Common myeloid progenitor, CD34-positive (primary cell): Measurements from ENCODE around the gene ZBTB16. TPM values are rescaled to one million over a fixed set of nuclear protein-coding genes. Genes with fewer than 3 reads are reported as not detected.

Experiments used
- CTCF ChIA-PET: fragments of 350-600 bp; sonication (Branson Sonifier 250); formaldehyde crosslinking; loops from one replicate; lab custom pipeline; 2021; ENCODE audit warnings: antibody characterized with exemption; lab: Charles Lee
- POLR2A ChIA-PET: fragments of 350-600 bp; sonication (Branson Sonifier 250); formaldehyde crosslinking; loops from one replicate; lab custom pipeline; 2021; ENCODE audit warnings: antibody characterized with exemption; lab: Charles Lee
- DNase-seq, 3 donors: peaks; one replicate each; pipeline versions ENCODE4 v3.0.0 to v3.0.0-alpha.2; 2013
- H3K27ac ChIP-seq, 2 experiments: 1 replicate in 1 of 2; 2 replicates in 1 of 2; pipeline ENCODE4 v1.7.0; 2013; ENCODE audit warnings: inconsistent platforms in 2 of 2, low read length in 2 of 2, mild to moderate bottlenecking in 2 of 2, low read depth in 1 of 2, moderate library complexity in 1 of 2; ENCODE audit not compliant: severe bottlenecking in 2 of 2, insufficient read depth in 1 of 2, poor library complexity in 1 of 2
- H3K27me3 ChIP-seq, 5 experiments: replicated peaks in 2 of 5; 1 replicate in 3 of 5; 2 replicates in 2 of 5; pipeline versions ENCODE4 v1.6.1 to v1.7.0; 2013; ENCODE audit warnings: low read length in 4 of 5, mild to moderate bottlenecking in 2 of 5, moderate library complexity in 2 of 5, inconsistent platforms in 1 of 5; ENCODE audit not compliant: insufficient read depth in 5 of 5, control insufficient read depth in 4 of 5
- H3K36me3 ChIP-seq, 4 experiments: 1 replicate in 2 of 4; 2 replicates in 2 of 4; pipeline versions ENCODE4 v1.6.1 to v1.7.0; 2013; ENCODE audit warnings: low read length in 3 of 4, control low read depth in 1 of 4, mild to moderate bottlenecking in 1 of 4; ENCODE audit not compliant: control insufficient read depth in 4 of 4, insufficient read depth in 4 of 4
- H3K4me1 ChIP-seq, 4 experiments: 1 replicate in 3 of 4; 2 replicates in 1 of 4; pipeline versions ENCODE4 v1.6.1 to v1.7.1; 2013; ENCODE audit warnings: low read length in 3 of 4, mild to moderate bottlenecking in 3 of 4, control low read depth in 1 of 4, inconsistent platforms in 1 of 4, moderate library complexity in 1 of 4; ENCODE audit not compliant: control insufficient read depth in 4 of 4, insufficient read depth in 4 of 4; ENCODE audit errors: control extremely low read depth in 1 of 4
- H3K4me3 ChIP-seq, 7 experiments: 1 replicate in 4 of 7; 2 replicates in 3 of 7; pipeline versions ENCODE4 v1.5.1 to v1.7.0; 2013; ENCODE audit warnings: mild to moderate bottlenecking in 7 of 7, low read length in 6 of 7, moderate library complexity in 6 of 7, inconsistent platforms in 2 of 7, low read depth in 2 of 7, control low read depth in 1 of 7; ENCODE audit not compliant: insufficient read depth in 4 of 7, control insufficient read depth in 1 of 7; ENCODE audit errors: extremely low read depth in 1 of 7
- H3K9me3 ChIP-seq, 5 experiments: 1 replicate in 4 of 5; 2 replicates in 1 of 5; pipeline versions ENCODE4 v1.6.1 to v1.7.1; 2013; ENCODE audit warnings: low read length in 4 of 5, mild to moderate bottlenecking in 2 of 5, inconsistent platforms in 1 of 5, low read depth in 1 of 5, moderate library complexity in 1 of 5; ENCODE audit not compliant: control insufficient read depth in 4 of 5, insufficient read depth in 2 of 5; ENCODE audit errors: control extremely low read depth in 1 of 5
- WGBS: methylation state at CpG from one replicate; pipeline ENCODE4 v1.1.5; 2013; ENCODE audit not compliant: insufficient coverage; 5-methylcytosine and 5-hydroxymethylcytosine counted together
- polyA plus RNA-seq: library from polyadenylated mRNA; unstranded; fragments of 120-200 nt; gene quantifications from one replicate; pipeline ENCODE4 v1.2.1, GENCODE V29; 2013

Gene ZBTB16, protein sequence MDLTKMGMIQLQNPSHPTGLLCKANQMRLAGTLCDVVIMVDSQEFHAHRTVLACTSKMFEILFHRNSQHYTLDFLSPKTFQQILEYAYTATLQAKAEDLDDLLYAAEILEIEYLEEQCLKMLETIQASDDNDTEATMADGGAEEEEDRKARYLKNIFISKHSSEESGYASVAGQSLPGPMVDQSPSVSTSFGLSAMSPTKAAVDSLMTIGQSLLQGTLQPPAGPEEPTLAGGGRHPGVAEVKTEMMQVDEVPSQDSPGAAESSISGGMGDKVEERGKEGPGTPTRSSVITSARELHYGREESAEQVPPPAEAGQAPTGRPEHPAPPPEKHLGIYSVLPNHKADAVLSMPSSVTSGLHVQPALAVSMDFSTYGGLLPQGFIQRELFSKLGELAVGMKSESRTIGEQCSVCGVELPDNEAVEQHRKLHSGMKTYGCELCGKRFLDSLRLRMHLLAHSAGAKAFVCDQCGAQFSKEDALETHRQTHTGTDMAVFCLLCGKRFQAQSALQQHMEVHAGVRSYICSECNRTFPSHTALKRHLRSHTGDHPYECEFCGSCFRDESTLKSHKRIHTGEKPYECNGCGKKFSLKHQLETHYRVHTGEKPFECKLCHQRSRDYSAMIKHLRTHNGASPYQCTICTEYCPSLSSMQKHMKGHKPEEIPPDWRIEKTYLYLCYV
- polyA plus RNA-seq: 13.2 TPM

DNA sequence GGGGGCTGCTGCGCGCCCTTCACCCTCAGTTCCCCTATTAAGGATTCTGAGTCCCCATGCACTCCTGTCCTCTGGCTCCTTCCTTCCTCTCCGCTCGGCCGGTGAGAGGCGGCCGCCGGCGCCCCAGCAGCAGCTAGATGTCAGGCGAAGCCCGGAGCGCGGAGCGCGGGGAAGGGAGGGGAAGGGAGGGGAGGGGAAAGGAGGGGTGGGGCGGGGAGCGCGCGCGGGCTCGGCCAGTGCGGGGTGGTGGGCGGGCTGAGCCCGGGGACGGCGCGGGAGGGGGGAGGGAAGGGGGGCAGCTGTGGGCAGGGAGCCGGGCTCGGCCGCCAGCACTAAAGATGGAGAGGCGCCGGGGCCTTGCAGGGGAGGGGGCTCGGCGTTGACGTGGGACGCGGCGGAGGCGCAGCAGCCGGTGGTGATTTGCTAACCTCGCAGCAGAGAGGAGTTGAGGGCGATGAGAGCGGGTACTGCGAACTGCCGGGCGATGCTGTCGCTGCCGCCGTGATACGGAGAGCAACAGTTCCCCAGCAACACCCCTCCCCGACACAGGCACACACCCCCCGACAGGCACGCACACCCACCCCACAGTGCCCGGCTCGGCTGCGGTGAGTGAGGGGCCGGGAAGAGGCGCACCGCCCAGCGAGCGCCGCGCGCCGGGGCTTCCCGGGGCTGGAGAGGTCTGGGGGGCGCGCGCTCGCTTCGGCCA lies at the start of gene ZBTB16:
TSS of gene ZBTB16 (plus strand) at position 434 of the 706 bp plus-strand sequence. CDS start 3,590 bp downstream, outside the sequence.
- H3K27ac ChIP-seq: peak within 1 kb of the TSS; percentile 61 to 78
- 0% methylated on average over 24 of the region's 71 CpGs for WGBS
- peaks cover 0 to 14% (median 13%) of the 10 kb centered on the region in 4 experiments for H3K36me3 ChIP-seq
- CTCF ChIA-PET: interaction anchor here (0.9 to 6.8 kb wide), 19 partner anchors 11 to 202 kb away, joined by 3 to 58 read pairs (median 11); no protein-coding TSS in a partner anchor
- no peaks in the 10 kb centered on the region for H3K9me3 ChIP-seq
- POLR2A ChIA-PET: interaction anchor here (0.7 to 4.5 kb wide), 11 partner anchors 12 to 199 kb away, joined by 3 to 42 read pairs (median 4); no protein-coding TSS in a partner anchor
- peak within 1 kb of the TSS; percentile 72 to 95 (median 90) for H3K4me3 ChIP-seq
- H3K27me3 ChIP-seq: peaks cover 0 to 19% (median 2%) of the 10 kb centered on the region in 5 experiments
- DNase-seq: peak; percentile 89 to 95 (median 91)
- H3K4me1 ChIP-seq: peaks cover 2 to 50% (median 41%) of the 10 kb centered on the region in 4 experiments

DNA sequence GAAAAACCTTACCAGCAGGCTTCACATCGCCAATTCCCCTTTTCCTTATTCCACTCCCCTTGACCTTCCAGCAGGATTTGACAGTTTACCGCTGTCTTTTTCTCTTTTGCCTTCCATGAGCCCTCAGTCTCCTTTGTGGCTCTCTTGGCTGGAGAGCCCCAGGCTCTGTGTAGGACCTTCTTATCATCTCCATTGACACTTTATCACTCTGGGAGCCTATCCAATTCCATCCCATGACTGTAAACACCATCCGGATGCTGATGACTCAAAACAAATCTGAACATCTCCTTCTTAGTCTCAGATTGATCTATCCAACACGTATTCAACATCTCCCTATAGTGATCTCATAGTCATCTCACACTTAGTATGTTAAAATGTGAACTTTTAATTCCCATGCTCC lies 48.6 kb upstream of the ZBTB16 start:
- no peaks in the 10 kb centered on the region for H3K4me1 ChIP-seq
- H3K36me3 ChIP-seq: no peaks in the 10 kb centered on the region
- 95% methylated on average over 4 of the region's 4 CpGs for WGBS
- no peak overlapping the region for H3K27ac ChIP-seq
- ChIA-PET CTCF (no interaction called here), POLR2A (no interaction called here)
- H3K27me3 ChIP-seq: peaks cover 0 to 5% (median 2%) of the 10 kb centered on the region in 5 experiments
- no peak for DNase-seq
- H3K4me3 ChIP-seq: no peak overlapping the region
- H3K9me3 ChIP-seq: no peaks in the 10 kb centered on the region

DNA sequence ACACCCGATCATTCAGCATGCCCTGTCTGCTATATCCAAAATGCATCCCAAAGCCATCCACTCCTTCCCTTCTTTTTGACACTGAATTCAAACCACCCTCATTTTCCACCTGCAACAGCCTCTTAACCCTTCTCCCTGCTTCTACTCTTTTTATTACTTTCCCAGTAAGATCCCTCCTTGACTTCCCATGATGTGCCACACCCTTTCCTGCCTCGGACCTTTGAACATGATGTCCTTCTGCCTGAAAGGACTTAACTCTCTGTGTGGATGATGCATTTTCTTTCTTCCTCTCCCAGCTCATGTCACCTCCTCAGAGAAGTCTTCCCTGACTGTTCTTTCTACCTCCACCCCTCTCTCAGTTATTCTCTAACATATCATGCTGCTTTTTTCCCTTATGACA lies 48.1 kb upstream of the ZBTB16 start:
- no peak for DNase-seq
- Histone ChIP-seq H3K4me1 (no peaks in the 10 kb centered on the region), H3K27ac (no peak overlapping the region), H3K4me3 (no peak overlapping the region), H3K27me3 (peaks cover 0 to 5% (median 2%) of the 10 kb centered on the region in 5 experiments), H3K36me3 (no peaks in the 10 kb centered on the region), H3K9me3 (no peaks in the 10 kb centered on the region)
- 59% methylated on average over 2 of the region's 2 CpGs for WGBS
- ChIA-PET POLR2A (no interaction called here), CTCF (interaction anchor here (1.2 kb wide), 1 partner anchor 9 kb away, joined by 4 read pairs; no protein-coding TSS in a partner anchor)

DNA sequence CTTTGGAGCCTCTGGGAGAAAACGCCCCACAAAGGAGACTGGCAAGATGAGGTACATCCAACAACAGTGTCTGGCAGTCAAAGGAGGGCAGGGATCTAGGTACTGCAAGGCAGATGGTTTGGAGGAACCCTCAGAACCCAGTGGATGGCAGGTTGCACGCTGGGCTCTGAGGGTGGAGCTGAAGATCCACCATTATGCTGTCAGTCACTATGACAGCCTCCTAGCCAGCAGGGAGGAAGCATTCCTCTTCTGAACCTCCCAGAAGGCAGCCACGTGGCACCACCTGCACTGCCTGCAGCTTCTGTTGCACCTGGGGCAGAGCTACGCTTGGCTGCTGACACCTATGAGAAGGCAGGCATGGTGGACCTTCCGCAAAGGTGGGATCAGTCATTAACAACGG lies 44.4 kb upstream of the ZBTB16 start:
- ChIA-PET POLR2A (interaction anchor here (0.6 kb wide), 1 partner anchor 428 kb away, joined by 7 read pairs; no protein-coding TSS in a partner anchor), CTCF (interaction anchor here (0.8 to 2.0 kb wide), 4 partner anchors 8 to 245 kb away, joined by 3 to 6 read pairs (median 4); no protein-coding TSS in a partner anchor)
- WGBS: 73% methylated on average over 6 of the region's 6 CpGs
- Histone ChIP-seq H3K27ac (no peak overlapping the region), H3K4me3 (no peak overlapping the region), H3K27me3 (peaks cover 0 to 5% (median 2%) of the 10 kb centered on the region in 5 experiments), H3K4me1 (no peaks in the 10 kb centered on the region), H3K9me3 (no peaks in the 10 kb centered on the region), H3K36me3 (no peaks in the 10 kb centered on the region)
- no peak for DNase-seq

DNA sequence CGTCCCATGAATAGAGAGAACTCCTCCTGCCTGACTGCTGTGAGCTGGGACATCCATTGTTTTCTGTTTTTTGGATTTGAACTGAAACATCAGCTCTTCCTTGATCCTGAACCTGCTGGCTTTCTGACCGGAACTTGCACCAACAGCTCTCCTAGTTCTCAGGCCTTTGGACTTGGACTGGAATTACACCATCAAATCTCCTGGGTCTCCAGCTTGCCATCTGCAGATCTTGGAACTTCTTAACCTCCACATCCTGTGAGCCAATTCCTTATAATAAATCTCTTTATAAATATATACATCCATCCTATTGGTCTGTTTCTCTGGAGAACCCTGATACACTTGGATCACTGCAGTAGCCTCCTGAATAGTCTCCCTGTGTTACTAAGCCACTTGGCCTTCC lies 42.5 kb upstream of the ZBTB16 start:
- 100% methylated on average over 2 of the region's 2 CpGs for WGBS
- H3K4me3 ChIP-seq: no peak overlapping the region
- no peak for DNase-seq
- peaks cover 0 to 5% (median 2%) of the 10 kb centered on the region in 5 experiments for H3K27me3 ChIP-seq
- no peak overlapping the region for H3K27ac ChIP-seq
- H3K4me1 ChIP-seq: no peaks in the 10 kb centered on the region
- no peaks in the 10 kb centered on the region for H3K36me3 ChIP-seq
- ChIA-PET POLR2A (no interaction called here), CTCF (interaction anchor here (0.5 to 2.0 kb wide), 3 partner anchors 11 to 244 kb away, joined by 3 to 6 read pairs (median 4); no protein-coding TSS in a partner anchor)
- H3K9me3 ChIP-seq: no peaks in the 10 kb centered on the region

DNA sequence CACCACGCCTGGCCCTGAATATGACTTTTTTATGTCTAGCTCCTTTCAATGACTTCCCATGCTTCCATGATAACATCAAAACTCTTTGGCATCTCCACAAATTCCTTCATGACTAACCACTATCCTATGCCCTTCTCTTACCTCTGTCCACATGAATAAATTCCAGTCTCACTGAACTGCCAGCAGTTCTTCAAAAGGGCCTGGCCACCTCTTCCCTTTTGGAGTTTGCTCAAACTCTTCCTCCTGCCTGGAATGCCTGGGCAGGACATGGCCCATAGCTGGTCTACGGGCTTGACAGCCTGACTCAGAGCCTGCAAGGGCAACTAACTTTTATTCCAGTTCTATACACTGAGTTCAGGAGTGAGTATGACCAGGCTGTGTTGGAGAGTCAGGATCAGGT lies 41.8 kb upstream of the ZBTB16 start:
- ChIA-PET CTCF (interaction anchor here (1.5 kb wide), 1 partner anchor 24 kb away, joined by 4 read pairs; no protein-coding TSS in a partner anchor), POLR2A (no interaction called here)
- H3K36me3 ChIP-seq: no peaks in the 10 kb centered on the region
- H3K27ac ChIP-seq: no peak overlapping the region
- no peak overlapping the region for H3K4me3 ChIP-seq
- H3K27me3 ChIP-seq: peaks cover 0 to 3% (median 0%) of the 10 kb centered on the region in 5 experiments
- H3K4me1 ChIP-seq: no peaks in the 10 kb centered on the region
- no peak for DNase-seq
- 0% methylated on average over 1 of the region's 2 CpGs for WGBS
- H3K9me3 ChIP-seq: no peaks in the 10 kb centered on the region
